HG03196 (cell line): Measurements from ENCODE around the gene SNX19.

Source experiments
- ATAC-seq: cut with Tn5 transposase; IDR thresholded peaks from one replicate; pipeline ENCODE4 v1.9.1; 2021; ENCODE audit not compliant: unreplicated experiment

Gene SNX19

DNA sequence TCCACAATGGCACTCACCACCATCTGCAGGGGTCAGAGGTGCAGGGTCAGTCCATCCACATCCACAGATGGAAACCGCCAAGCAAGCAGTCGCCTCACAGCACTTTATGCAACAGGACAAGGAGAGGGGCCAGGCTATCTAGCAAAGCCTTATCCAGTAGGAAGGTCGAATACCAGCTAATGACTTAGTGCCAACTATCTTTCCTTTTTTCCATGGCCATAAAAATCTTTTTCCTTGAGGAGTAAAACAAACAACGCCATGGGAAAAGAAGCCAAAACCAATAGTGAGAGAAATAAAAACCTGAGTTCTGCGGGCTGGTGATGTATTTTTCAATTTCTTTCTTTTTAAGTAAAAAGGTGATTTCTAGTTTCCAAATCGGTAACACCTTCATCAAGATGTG, 8.2 kb downstream of the SNX19 start:
- ATAC-seq: no peak

- ATAC-seq: no peak
Observed at GRCh38 chr11:130907229-130907628, 9.1 kb downstream of the SNX19 start.

DNA sequence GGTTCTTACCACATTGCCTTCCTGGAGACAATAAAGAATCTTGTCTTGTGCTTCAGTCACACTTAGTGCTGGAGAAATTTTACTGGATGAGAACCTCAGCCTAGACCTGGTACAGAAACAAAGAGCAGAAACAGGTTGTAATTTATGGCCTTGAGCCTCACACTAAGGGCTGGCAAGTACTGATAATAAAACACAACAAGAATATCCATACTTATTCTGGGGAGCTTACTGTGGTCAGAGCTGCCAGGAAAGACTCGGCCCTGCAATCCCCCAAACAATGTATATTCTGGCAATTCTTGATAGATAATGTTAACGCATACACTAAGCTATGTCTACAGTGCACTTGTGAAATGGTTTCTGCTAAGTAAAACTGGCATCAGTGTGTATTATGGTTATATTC, 9.7 kb downstream of the SNX19 start:
- no peak for ATAC-seq

- no peak for ATAC-seq
Observed at GRCh38 chr11:130905512-130905911, 10.8 kb downstream of the SNX19 start.

DNA sequence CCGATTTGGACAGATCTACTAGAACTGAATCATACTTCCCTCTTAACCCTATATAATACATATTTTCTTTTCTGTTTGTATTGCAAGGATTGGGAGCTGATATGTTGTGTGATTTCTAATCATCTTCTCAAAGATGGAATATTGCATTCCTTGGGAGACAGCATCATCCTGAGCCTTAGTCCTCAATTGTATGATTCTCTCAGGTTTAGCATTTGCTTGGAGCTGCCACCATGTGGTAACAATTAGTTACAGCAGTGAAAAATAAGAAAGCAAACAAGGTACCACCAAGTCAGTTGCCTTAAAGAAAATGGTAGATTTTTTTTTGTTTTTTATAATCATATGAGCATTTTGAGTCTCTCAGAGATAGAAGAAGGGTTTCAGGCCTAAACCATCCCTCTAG, 11.9 kb downstream of the SNX19 start:
- ATAC-seq: no peak

DNA sequence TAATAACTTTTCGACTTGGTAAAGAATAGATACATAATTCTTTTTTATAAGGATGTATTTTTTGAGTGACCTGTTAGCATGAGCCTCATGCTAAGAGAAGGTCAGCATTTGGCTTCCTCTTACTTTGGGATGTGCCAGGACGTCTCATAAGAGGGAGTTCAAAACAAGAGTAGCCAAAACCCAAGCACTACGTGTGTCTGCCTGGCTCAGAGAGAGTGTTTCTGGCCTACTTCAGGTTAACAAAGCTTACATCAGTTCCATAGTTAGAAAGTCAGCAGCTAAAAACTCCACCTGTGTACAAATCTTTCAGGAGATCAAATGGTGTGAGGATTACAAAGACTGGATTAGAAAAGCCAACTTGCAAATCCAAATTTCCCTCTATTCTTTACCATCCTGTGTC, 13.9 kb downstream of the SNX19 start:
- no peak for ATAC-seq

GRCh38 chr11:130899106-130899505, 17.2 kb downstream of the SNX19 start:
- ATAC-seq: no peak

GRCh38 chr11:130897262-130898182, 18.8 kb downstream of the SNX19 start:
- ATAC-seq: no peak

DNA sequence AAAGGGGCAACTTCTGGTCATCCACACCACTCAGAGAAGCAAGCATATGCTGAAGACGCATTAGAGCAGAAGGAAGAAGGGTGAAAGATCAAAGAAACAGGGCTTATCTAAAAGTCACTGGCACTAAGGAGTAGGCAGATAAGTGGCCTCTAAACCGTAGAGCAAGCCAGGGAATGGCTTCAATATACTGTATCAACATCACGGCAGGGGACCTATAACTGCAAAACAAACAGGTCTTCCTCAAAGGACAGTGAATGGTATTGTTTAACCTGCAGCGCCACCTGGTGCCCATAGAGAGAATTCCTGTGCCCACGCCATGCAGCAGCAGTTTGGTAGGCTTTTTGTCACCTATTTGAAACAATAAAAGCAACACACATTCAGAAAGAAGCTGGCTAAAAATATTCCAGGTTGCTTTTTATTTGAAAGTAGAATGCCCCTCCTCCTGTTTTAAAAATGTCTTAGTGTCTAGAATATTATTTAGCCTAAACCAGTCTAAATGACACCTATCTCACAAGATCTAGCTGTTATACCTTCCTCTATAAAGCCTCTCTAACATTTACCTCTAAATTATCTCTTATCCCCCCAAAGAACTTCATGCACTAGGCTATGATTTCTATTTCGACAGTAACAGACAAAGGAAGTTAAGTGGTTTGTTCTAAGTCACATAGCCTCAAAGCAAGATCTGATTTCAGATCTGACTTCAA, 21.8 kb downstream of the SNX19 start:
- peak; percentile 89 for ATAC-seq

DNA sequence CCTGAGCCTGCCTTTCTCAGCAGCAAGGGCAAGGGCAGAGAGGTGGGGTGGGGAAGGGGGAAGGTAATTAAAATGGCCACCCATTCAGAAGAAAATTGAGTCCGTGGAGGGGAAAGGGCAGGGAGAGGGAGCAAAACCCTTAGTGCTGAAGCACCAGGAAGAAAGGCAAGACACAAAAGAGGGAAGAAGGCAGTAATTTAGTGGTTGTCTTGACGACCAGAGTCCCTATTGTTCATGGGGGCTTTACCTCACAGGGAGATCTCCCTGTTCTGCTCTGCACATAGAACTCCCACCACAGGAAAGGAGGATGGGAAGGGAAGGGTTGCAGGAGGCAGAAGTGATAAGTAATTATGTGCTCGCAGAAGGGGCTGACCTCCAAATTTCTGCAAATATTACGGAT, 23.4 kb downstream of the SNX19 start:
- ATAC-seq: no peak

GRCh38 chr11:130891326-130891725, 25.0 kb downstream of the SNX19 start:
- no peak for ATAC-seq

DNA sequence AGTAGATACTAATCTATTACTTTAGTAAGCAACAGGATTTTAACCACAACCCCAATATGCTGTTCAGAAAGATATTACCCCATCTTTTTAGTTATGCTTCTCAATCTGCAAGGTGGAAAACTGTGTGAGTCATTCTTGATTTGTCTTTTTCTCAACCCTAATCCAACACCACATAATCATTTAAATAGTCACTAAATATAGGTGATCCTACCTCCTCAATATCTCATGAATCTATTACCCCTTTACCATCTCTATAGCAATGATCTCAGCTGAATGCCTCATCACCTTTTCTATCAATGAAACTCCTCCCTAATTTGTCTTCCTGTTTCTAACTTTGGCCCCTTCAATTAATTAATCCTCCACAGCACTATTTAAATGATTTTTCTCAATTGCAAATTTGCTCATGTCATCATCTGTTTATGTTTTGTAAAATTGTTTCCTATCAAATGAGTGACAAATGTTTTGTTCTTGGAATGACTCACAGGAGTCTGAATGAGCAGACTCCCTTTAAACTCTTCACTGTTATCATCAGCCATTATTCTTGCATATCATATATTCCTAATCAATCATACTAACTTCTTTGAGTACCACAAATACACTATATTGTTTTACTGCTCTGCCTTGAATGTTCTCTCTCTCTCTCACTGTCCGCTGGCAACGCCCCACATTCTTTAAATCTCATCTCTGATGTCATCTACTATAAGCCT, 26.1 kb downstream of the SNX19 start:
- ATAC-seq: no peak

GRCh38 chr11:130888790-130889189, 27.5 kb downstream of the SNX19 start:
- ATAC-seq: no peak

DNA sequence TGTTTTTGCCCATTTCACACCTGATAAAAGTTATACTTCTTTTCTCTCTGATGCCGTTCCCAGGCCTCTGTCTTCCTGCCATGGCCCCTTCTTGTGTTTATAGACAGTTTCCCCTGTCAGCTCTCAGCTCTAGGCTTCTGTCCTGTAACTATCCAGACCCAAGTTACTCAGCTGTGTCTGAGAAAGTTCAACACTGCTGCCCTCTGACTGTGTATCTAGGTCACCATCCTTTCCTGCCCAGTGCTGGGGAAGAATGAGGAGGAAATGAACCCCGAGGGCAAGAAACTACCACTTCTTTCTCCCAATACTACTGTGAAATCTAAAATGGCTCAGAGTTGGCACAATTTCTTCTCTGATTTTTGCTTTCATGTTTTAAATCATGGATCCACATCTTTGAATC, 29.6 kb downstream of the SNX19 start:
- ATAC-seq: no peak

DNA sequence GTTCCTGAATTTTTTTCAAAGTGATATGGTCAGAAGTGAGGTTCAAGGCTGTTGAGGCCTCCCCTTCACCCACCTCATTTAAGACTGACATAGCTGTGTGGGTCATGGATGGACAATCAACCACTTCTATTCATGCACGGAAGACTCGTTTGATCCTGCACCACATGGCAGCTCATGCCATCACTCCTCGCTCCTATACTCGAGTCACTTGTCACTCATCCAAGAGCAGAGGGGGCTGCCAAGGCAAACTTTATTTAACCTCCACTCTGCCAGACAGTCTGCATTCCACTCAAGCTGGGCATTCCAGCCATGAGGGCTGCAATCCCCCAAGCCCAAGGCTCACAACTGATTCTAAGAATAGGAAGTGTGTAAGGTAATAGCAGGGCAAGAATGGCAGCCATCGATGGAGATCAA, 34.1 kb downstream of the SNX19 start:
- ATAC-seq: no peak

GRCh38 chr11:130881475-130882137, 34.7 kb downstream of the SNX19 start:
- ATAC-seq: no peak

- no peak for ATAC-seq
Observed at GRCh38 chr11:130879836-130880235, 36.4 kb downstream of the SNX19 start.

DNA sequence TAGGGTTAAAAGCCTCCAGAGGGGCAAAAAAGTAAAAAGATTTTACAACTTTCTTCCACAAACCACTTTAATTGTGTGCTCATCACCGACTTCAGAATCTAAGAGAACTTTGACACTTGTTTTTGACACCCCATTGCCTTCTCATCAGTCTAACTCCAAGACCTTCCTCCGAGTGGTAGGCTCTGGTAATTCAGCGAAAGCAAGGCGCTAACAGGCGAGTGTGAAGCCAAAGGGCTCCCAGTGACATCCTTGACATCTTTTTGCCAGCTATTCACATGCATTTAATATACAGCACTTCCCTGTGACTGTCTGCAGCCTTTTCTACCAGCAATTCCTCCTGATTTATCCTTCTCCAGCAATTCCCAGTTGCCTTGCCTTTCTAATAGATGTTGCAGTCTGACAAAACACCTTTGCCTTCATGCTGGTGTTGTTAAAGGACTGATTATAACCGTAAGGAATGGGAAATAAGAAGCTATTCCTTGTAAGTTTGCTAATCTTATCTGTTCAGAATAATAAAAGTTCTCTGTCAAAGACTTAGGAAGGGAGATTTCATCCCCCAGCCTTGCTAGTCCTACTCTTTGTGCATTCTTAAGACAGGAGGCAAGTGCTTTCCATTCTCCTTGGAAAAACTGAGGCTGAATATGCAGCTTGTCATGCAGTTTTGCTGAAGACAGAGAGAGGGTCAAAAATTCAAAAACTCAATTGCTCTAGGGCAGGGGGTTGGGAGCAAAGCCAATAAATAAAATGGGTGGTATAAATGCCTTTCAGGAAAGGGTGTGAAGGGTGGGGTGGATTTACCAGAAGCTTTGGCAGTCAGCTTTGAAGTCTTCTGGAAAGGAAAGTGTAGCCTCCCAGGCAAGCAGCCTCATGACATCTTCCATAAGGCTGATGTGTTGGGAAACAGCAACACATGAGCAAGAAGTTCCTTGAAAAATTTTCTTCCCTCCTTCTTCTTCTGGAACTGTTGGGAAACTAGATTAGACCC, 39.1 kb downstream of the SNX19 start:
- ATAC-seq: no peak

DNA sequence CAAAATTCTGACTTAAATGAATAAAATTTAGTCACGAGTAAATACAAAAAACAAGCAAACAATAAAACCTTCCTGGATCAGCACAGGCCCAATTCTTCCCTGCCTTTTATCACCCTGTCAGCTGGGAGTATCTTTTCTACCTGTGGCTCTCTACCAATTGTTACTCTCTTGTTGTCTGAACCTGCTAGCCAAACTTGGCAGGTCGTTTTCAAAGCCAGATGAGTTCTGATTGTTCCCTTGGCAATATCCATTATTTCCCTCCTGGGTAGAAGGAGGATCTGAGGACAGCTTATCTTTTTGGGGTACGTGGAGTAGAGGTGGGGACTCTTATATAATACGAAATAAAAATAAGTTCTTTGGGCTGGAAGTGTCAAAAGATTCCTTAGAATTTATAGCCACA, 40.2 kb downstream of the SNX19 start:
- no peak for ATAC-seq

DNA sequence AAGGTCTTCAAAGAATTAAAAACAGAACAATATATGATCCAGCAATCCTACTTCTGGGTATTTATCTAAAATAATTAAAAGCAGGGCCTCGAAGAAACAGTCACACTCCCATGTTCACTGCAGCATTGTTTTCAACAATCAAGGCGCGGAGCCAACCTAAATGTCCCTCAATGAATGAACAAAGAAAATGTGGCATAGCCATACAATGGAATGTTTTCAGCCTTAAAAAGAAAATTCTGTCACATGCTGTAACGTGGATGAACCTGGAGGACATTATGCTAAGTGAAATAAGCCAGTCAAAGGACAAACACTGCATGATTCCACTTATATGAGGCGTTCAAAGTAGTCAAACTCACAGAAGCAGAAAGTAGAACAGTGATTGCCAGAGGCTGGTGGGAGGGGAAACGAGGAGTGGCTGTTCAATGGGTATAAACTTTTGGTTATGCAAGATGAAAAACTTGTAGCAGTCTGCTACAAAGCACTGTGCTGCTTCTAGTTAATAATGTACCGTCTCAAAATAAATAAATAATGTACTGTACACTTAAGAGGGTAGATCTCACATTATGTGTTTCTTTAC, 41.2 kb downstream of the SNX19 start:
- no peak for ATAC-seq
